ENCODE results near the gene AHSA1.

- TF ChIP-seq RFX5 (IDR thresholded peaks at IDR 0.05; ENCODE audit: borderline replicate concordance, low read depth, low read length) (no peak), SIRT6 (IDR thresholded peaks at IDR 0.05; ENCODE audit: low read length) (no peak), CTCF (IDR thresholded peaks at IDR 0.05; ENCODE audit: control extremely low read depth in 1 of 3, insufficient read depth in 1 of 3, low read depth in 1 of 3, low read length in 3 of 3) (no peak)
Observed at GRCh38 chr14:77482422-77482821, 24.5 kb downstream of the AHSA1 start.

Measured in H1 (cell line).